Measurements from ENCODE around the gene STRADB.

DNA sequence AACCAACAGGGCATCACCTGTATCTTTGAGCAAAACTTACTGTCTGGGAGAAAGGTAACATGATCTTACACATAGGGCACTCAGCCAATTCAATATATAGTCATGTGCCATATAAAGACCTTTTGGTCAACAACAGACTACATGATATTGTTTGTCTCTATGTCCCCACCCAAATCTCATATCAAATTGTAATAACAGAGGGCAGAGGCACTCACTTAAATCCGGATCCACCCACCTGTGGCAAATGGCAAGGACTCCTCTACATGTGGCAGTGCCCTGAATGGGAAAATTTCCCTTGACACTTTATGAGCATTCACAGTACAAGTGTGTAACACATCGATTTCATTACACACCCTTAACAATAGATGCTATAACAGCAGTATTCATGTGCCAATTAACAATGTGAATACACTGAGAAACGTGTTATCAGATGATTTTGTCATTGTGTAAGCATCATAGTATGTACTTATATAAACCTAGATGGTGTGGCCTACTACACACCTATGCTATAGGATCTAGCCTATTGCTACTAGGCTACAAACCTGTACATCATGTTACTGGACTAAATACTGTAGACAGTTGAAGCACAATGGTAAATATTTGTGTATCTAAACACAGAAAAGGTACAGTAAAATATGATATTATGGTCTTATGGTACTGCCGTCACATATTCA is 64.2 kb downstream of the STRADB start:
- TF ChIP-seq CTCF (conservative IDR thresholded peaks at IDR 0.05; ENCODE audit: low read depth, low read length) (no peak), EZH2 (IDR thresholded peaks at IDR 0.05; ENCODE audit: borderline replicate concordance, low read depth, low read length, poor library complexity, severe bottlenecking) (no peak)
